Measurements from ENCODE around the gene PFN1. TPM values are rescaled to one million over a fixed set of nuclear protein-coding genes. Genes with fewer than 3 reads are reported as not detected.

PFN1 gene
- total and polyA plus RNA-seq, 10 of the 15 experiments (the other 5 are each of a cell fraction or from before 2014, with no cell fraction given): 154 to 3,892 (median 1,918) TPM

- Histone ChIP-seq H3K27me3 (replicated peaks in 1 of 2; ENCODE audit: control insufficient read depth in 2 of 2, insufficient read depth in 2 of 2, low read length in 1 of 2) (no peaks in the 10 kb centered on the region), H3K9ac (ENCODE audit: control insufficient read depth, insufficient read depth, low read length) (peak overlapping the region; percentile 98; the same call in 1 of the 2 replicates), H3K9me3 (replicated peaks; ENCODE audit: control insufficient read depth, insufficient read depth, low read length) (no peaks in the 10 kb centered on the region), H2AFZ (ENCODE audit: control insufficient read depth, low read depth, low read length) (no peak overlapping the region), H3K4me3 (peak overlapping the region; percentile 89), H3K27ac (ENCODE audit: control insufficient read depth, insufficient read depth) (peak overlapping the region; percentile 100), H3K79me2 (ENCODE audit: control insufficient read depth, insufficient read depth, low read length) (peaks cover 29% of the 10 kb centered on the region), H4K20me1 (ENCODE audit: control insufficient read depth, insufficient read depth) (no peaks in the 10 kb centered on the region), H3K4me1 (ENCODE audit: control insufficient read depth, insufficient read depth, low read length) (peaks cover 14% of the 10 kb centered on the region), H3K36me3 (ENCODE audit: control insufficient read depth in 2 of 2, insufficient read depth in 2 of 2, low read length in 1 of 2) (peaks cover 11 to 18% of the 10 kb centered on the region in 2 experiments; a peak in 3 of 4 replicates), H3K4me2 (ENCODE audit: control insufficient read depth, insufficient read depth) (peak overlapping the region; percentile 99)
- peak; percentile 64 for FAIRE-seq
- ChIA-PET POLR2A (interaction anchor here (1.0 to 8.5 kb wide), 3 partner anchors 18 to 22 kb away, joined by 3 to 272 read pairs (median 13); partner anchors contain the start of genes CAMTA2, ENO3, PFN1 and RNF167), RAD21 (ENCODE audit: unreplicated experiment) (interaction anchor here (1.3 kb wide), 1 partner anchor 63 kb away, joined by 3 read pairs; no protein-coding TSS in a partner anchor), SMC1A (ENCODE audit: uncharacterized antibody, unreplicated experiment) (interaction anchor here (1.8 to 4.3 kb wide), 3 partner anchors 12 to 29 kb away, joined by 4 to 50 read pairs (median 38); partner anchors contain the start of genes PFN1, RNF167 and SLC25A11), CTCF (interaction anchor here (1.3 to 3.6 kb wide), 2 partner anchors 29 to 93 kb away, joined by 4 to 18 read pairs; partner anchors contain the start of genes RNF167 and SLC25A11)
- WGBS (ENCODE audit: insufficient coverage, insufficient replicate concordance, low lambda C conversion rate, missing lambda C conversion rate): 94% methylated on average over 15 of the region's 15 CpGs
- TF ChIP-seq POU2F2 (IDR thresholded peaks at IDR 0.05; ENCODE audit: borderline replicate concordance, low read depth, low read length) (no peak), RFX5 (IDR thresholded peaks at IDR 0.05; ENCODE audit: low read depth, low read length) (no peak), SIN3A (IDR thresholded peaks at IDR 0.05; ENCODE audit: low read depth, low read length) (no peak), CHD4 (IDR thresholded peaks at IDR 0.05) (no peak), RAD21 (IDR thresholded peaks at IDR 0.05; ENCODE audit: insufficient read depth, low read depth, low read length) (no peak), E2F4 (IDR thresholded peaks at IDR 0.05; ENCODE audit: low read depth, low read length) (no peak), MYC (IDR thresholded peaks at IDR 0.05; ENCODE audit: insufficient read depth, insufficient read length, insufficient replicate concordance, low read length, severe bottlenecking) (no peak), SMARCA5 (IDR thresholded peaks at IDR 0.05) (no peak), YY1 (IDR thresholded peaks at IDR 0.05; ENCODE audit: low read depth, low read length) (no peak), ZNF24 (IDR thresholded peaks at IDR 0.05) (no peak), TCF3 (IDR thresholded peaks at IDR 0.05; ENCODE audit: borderline replicate concordance, insufficient read depth, low read depth, low read length) (no peak), BHLHE40 (IDR thresholded peaks at IDR 0.05; ENCODE audit: borderline replicate concordance in 1 of 2, low read depth in 2 of 2, low read length in 1 of 2) (no peak), PBX3 (IDR thresholded peaks at IDR 0.05; ENCODE audit: insufficient replicate concordance, low read depth, low read length) (no peak)
- TF ChIP-seq, protein P1, sequence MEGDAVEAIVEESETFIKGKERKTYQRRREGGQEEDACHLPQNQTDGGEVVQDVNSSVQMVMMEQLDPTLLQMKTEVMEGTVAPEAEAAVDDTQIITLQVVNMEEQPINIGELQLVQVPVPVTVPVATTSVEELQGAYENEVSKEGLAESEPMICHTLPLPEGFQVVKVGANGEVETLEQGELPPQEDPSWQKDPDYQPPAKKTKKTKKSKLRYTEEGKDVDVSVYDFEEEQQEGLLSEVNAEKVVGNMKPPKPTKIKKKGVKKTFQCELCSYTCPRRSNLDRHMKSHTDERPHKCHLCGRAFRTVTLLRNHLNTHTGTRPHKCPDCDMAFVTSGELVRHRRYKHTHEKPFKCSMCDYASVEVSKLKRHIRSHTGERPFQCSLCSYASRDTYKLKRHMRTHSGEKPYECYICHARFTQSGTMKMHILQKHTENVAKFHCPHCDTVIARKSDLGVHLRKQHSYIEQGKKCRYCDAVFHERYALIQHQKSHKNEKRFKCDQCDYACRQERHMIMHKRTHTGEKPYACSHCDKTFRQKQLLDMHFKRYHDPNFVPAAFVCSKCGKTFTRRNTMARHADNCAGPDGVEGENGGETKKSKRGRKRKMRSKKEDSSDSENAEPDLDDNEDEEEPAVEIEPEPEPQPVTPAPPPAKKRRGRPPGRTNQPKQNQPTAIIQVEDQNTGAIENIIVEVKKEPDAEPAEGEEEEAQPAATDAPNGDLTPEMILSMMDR (IDR thresholded peaks at IDR 0.05 in 2 of 3, conservative IDR thresholded peaks at IDR 0.05 in 1 of 3; ENCODE audit: control insufficient read depth in 2 of 3, extremely low read depth in 1 of 3, insufficient read depth in 1 of 3, low read depth in 3 of 3, low read length in 3 of 3): no peak
- TF ChIP-seq, protein P2, sequence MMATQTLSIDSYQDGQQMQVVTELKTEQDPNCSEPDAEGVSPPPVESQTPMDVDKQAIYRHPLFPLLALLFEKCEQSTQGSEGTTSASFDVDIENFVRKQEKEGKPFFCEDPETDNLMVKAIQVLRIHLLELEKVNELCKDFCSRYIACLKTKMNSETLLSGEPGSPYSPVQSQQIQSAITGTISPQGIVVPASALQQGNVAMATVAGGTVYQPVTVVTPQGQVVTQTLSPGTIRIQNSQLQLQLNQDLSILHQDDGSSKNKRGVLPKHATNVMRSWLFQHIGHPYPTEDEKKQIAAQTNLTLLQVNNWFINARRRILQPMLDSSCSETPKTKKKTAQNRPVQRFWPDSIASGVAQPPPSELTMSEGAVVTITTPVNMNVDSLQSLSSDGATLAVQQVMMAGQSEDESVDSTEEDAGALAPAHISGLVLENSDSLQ (IDR thresholded peaks at IDR 0.05): no peak
- BruUV-seq (replicated peaks): no TSS peak
- no peak for ATAC-seq
- in situ Hi-C loops (cut with MboI) (no loop called here), intact Hi-C loops (cut with micrococcal nuclease; ENCODE audit: unreplicated experiment) (loop anchor here (5.0 kb wide), 1 partner anchor 93 kb away; no protein-coding TSS in a partner anchor)
- no peak for DNase-seq (ENCODE audit: low read depth, low spot score)
Measured at GRCh38 chr17:4969047-4969550, 20.8 kb upstream of the PFN1 start.

Data from GM12878 (cell line).